ENCODE data around the gene ROBO2.

The ROBO2 gene

GRCh38 chr3:77526573-77527113 lies 486.7 kb downstream of the ROBO2 start:
- H3K4me3 ChIP-seq (ENCODE audit: low read depth, low read length), result no peak overlapping the region
- peaks cover 7% of the 10 kb centered on the region for H3K4me1 ChIP-seq
- no peaks in the 10 kb centered on the region for H3K27me3 ChIP-seq
- H3K36me3 ChIP-seq, result no peaks in the 10 kb centered on the region
- no peaks in the 10 kb centered on the region for H3K9me3 ChIP-seq
- TF ChIP-seq CTCF (IDR thresholded peaks at IDR 0.05; ENCODE audit: low read depth, low read length), result no peak
- DNase-seq, result peak; percentile 12

DNA sequence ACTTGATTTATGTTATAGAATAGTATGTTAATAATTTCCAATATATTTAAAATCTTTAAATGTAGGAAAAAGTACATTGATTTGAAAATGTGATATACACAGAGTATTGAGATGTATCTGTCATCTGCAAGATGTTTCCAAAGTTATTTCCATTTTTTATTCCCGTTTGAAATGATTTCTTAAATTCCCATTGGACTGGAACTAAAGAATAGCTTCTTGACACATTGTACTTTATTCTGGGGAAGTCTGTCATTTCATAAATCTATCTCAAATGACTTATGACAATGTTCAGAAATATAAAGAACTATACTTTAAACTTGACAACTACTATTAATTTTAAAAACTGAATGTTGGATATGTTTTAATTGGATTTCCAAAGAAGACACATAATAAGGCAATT lies 489.6 kb downstream of the ROBO2 start:
- no peaks in the 10 kb centered on the region for H3K36me3 ChIP-seq
- no peaks in the 10 kb centered on the region for H3K9me3 ChIP-seq
- no peak for TF ChIP-seq CTCF (IDR thresholded peaks at IDR 0.05; ENCODE audit: low read depth, low read length)
- H3K27me3 ChIP-seq, result no peaks in the 10 kb centered on the region
- H3K4me3 ChIP-seq (ENCODE audit: low read depth, low read length), result no peak overlapping the region
- peaks cover 7% of the 10 kb centered on the region for H3K4me1 ChIP-seq
- no peak for DNase-seq

DNA sequence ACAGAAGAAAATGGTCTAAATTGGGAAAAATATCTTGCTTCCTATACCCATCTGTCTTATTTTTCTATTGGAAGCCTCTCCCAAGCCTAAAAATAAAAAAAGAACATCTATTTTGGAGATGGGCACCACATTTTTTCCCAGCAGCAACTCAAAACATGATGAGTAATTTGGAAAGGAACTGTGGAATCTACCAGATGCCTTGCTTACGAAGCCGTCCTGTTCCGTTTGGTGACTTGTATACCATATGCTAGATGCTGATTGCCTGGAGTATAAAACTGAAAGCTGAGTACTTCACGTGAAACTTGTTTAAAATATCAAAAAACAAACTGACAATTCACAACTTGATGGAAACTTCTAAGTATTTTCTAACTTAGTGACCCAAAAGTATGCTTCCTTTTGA lies 491.0 kb downstream of the ROBO2 start:
- H3K36me3 ChIP-seq, result no peaks in the 10 kb centered on the region; the same call in 1 of the 2 replicates
- no peak overlapping the region for H3K4me3 ChIP-seq (ENCODE audit: low read depth, low read length)
- TF ChIP-seq CTCF (IDR thresholded peaks at IDR 0.05; ENCODE audit: low read depth, low read length), result no peak

GRCh38 chr3:77535116-77535515 lies 495.2 kb downstream of the ROBO2 start:
- H3K27me3 ChIP-seq, result no peaks in the 10 kb centered on the region
- H3K9me3 ChIP-seq, result no peaks in the 10 kb centered on the region
- H3K36me3 ChIP-seq, result no peaks in the 10 kb centered on the region; the same call in 1 of the 2 replicates
- no peak for TF ChIP-seq CTCF (IDR thresholded peaks at IDR 0.05; ENCODE audit: low read depth, low read length)
- no peak overlapping the region for H3K4me3 ChIP-seq (ENCODE audit: low read depth, low read length)
- DNase-seq, result no peak
- no peaks in the 10 kb centered on the region for H3K4me1 ChIP-seq

More for the DNA sequence above, 491.0 kb downstream of the ROBO2 start:
- H3K4me1 ChIP-seq, result peaks cover 7% of the 10 kb centered on the region
- H3K9me3 ChIP-seq, result no peaks in the 10 kb centered on the region
- DNase-seq, result no peak
- H3K27me3 ChIP-seq, result no peaks in the 10 kb centered on the region

GRCh38 chr3:77536038-77536775 lies 496.3 kb downstream of the ROBO2 start:
- H3K27me3 ChIP-seq, result no peaks in the 10 kb centered on the region
- peak; percentile 23; the same call in 1 of the 2 replicates for TF ChIP-seq CTCF (IDR thresholded peaks at IDR 0.05; ENCODE audit: low read depth, low read length)
- peaks cover 5% of the 10 kb centered on the region for H3K4me1 ChIP-seq
- DNase-seq, result no peak
- H3K4me3 ChIP-seq (ENCODE audit: low read depth, low read length), result no peak overlapping the region
- no peaks in the 10 kb centered on the region for H3K9me3 ChIP-seq
- H3K36me3 ChIP-seq, result no peaks in the 10 kb centered on the region; the same call in 1 of the 2 replicates

DNA sequence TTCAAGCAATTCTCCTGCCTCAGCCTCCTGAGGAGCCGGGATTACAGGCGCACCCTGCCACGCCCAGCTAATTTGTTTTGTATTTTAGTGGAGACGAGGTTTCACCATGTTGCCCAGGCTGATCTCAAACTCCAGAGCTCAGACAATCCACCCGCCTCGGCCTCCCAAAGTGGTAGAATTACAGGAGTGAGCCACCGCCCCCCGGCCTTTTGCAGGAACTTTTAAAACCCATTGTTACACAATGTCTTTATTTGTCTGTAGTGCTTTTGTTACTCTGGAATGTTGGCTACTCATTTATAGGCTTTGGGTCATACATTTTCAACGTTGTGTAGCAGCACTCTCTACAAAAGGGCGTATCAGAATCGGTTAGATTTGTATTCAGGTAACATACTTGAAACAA lies 499.1 kb downstream of the ROBO2 start:
- H3K4me1 ChIP-seq, result peaks cover 13% of the 10 kb centered on the region
- no peaks in the 10 kb centered on the region; the same call in 1 of the 2 replicates for H3K36me3 ChIP-seq
- no peak overlapping the region for H3K4me3 ChIP-seq (ENCODE audit: low read depth, low read length)
- no peak for DNase-seq
- no peaks in the 10 kb centered on the region for H3K27me3 ChIP-seq
- no peak for TF ChIP-seq CTCF (IDR thresholded peaks at IDR 0.05; ENCODE audit: low read depth, low read length)
- no peaks in the 10 kb centered on the region for H3K9me3 ChIP-seq
